H1 (cell line): ENCODE measurements around the gene USE1. TPM values are rescaled to one million over a fixed set of nuclear protein-coding genes. Genes with fewer than 3 reads are reported as not detected.

Experiments used
- CTCF ChIA-PET: fragments of 300-600 bp; sonication (Branson Sonifier 250); formaldehyde crosslinking; loops from one replicate; lab custom pipeline; 2021; ENCODE audit not compliant: partially characterized antibody; lab: Charles Lee
- POLR2A ChIA-PET: fragments of 300-600 bp; sonication (Branson Sonifier 250); formaldehyde crosslinking; loops from one replicate; lab custom pipeline; 2021; ENCODE audit warnings: inconsistent platforms; ENCODE audit not compliant: partially characterized antibody; lab: Charles Lee
- DNase-seq, 2 experiments: peaks; one replicate each; pipeline versions ENCODE4 v3.0.0 to v3.0.0-alpha.2; 2010 to 2022; ENCODE audit warnings: low spot score in 2 of 2, low read depth in 1 of 2, mixed read lengths in 1 of 2
- FAIRE-seq: peaks from 2 replicates; lab custom pipeline; 2011; peaks lifted over from hg19 to GRCh38; lab: Jason Lieb, UNC
- H2AFZ ChIP-seq: 2 replicates; pipeline ENCODE4 v1.8.1; 2012; ENCODE audit warnings: low read length, inconsistent platforms
- H2AK5ac ChIP-seq: 2 replicates; pipeline ENCODE4 v1.6.1; 2013; ENCODE audit warnings: low read depth, low read length
- H2BK120ac ChIP-seq: replicated peaks from 2 replicates; pipeline ENCODE3; 2013; ENCODE audit warnings: low read depth, low read length, inconsistent platforms
- H2BK12ac ChIP-seq: 2 replicates; pipeline ENCODE4 v1.6.1; 2013; ENCODE audit warnings: low read depth, low read length
- H2BK15ac ChIP-seq: 2 replicates; pipeline ENCODE4 v1.6.1; 2013; ENCODE audit warnings: low read length
- H2BK20ac ChIP-seq: 2 replicates; pipeline ENCODE4 v1.6.1; 2013; ENCODE audit warnings: low read length
- H2BK5ac ChIP-seq: 2 replicates; pipeline ENCODE4 v1.6.1; 2013; ENCODE audit warnings: low read depth, low read length
- H3K14ac ChIP-seq: 2 replicates; pipeline ENCODE4 v1.6.1; 2013; ENCODE audit warnings: inconsistent platforms; ENCODE audit not compliant: insufficient read length
- H3K18ac ChIP-seq: 2 replicates; pipeline ENCODE4 v1.6.1; 2013; ENCODE audit warnings: low read length; ENCODE audit errors: extremely low read depth
- H3K23ac ChIP-seq: 2 replicates; pipeline ENCODE4 v1.6.1; 2013; ENCODE audit warnings: inconsistent platforms; ENCODE audit not compliant: insufficient read length
- H3K23me2 ChIP-seq: 2 replicates; pipeline ENCODE4 v1.6.1; 2013; ENCODE audit warnings: low read depth, low read length
- H3K27ac ChIP-seq: 2 replicates; pipeline ENCODE4 v1.6.1; 2011; ENCODE audit warnings: low read depth, low read length, inconsistent platforms
- H3K27me3 ChIP-seq, 4 experiments: replicated peaks in 1 of 4; 1 replicate in 1 of 4; 2 replicates in 3 of 4; pipeline versions ENCODE4 v1.6.1 to v1.8.1; 2011 to 2013; ENCODE audit warnings: low read length in 3 of 4, mild to moderate bottlenecking in 3 of 4, inconsistent platforms in 2 of 4, mixed read lengths in 2 of 4, moderate library complexity in 1 of 4; ENCODE audit not compliant: control insufficient read depth in 3 of 4, insufficient read depth in 3 of 4; ENCODE audit errors: extremely low read depth in 1 of 4
- H3K36me3 ChIP-seq, 4 experiments: 2 replicates each; pipeline versions ENCODE4 v1.6.1 to v1.8.1; 2011 to 2013; ENCODE audit warnings: mild to moderate bottlenecking in 4 of 4, low read length in 3 of 4, moderate library complexity in 2 of 4, control low read depth in 1 of 4, inconsistent platforms in 1 of 4; ENCODE audit not compliant: insufficient read depth in 4 of 4, control insufficient read depth in 2 of 4
- H3K4ac ChIP-seq: replicated peaks from 2 replicates; pipeline ENCODE3; 2013; ENCODE audit warnings: low read length, low read depth, mixed read lengths, inconsistent platforms; ENCODE audit not compliant: insufficient read length
- H3K4me1 ChIP-seq, 4 experiments: replicated peaks in 1 of 4; 1 replicate in 1 of 4; 2 replicates in 3 of 4; pipeline versions ENCODE4 v1.6.1 to v1.8.1; 2011 to 2013; ENCODE audit warnings: low read length in 3 of 4, inconsistent platforms in 2 of 4, mixed read lengths in 1 of 4; ENCODE audit not compliant: insufficient read depth in 4 of 4, control insufficient read depth in 3 of 4
- H3K4me2 ChIP-seq, 2 experiments: 2 replicates each; pipeline versions ENCODE4 v1.6.1 to v1.8.1; 2011 to 2013; ENCODE audit warnings: low read depth in 2 of 2, low read length in 2 of 2, control low read depth in 1 of 2, inconsistent platforms in 1 of 2, mild to moderate bottlenecking in 1 of 2; ENCODE audit not compliant: insufficient read depth in 1 of 2
- H3K4me3 ChIP-seq, 4 experiments: fragments of 200-600, 300-600 bp in 1 of 4; sonication (generic), shearing (Covaris generic), sonication (Bioruptor Twin) in 1 of 4; 2 replicates each; pipeline versions ENCODE4 v1.5.1 to v1.8.1; 2011 to 2016; ENCODE audit warnings: low read length in 4 of 4, low read depth in 3 of 4, control low read depth in 2 of 4, inconsistent platforms in 2 of 4, mild to moderate bottlenecking in 2 of 4, mixed read lengths in 1 of 4, moderate library complexity in 1 of 4; ENCODE audit not compliant: insufficient read depth in 2 of 4; ENCODE audit errors: extremely low read depth in 1 of 4
- H3K56ac ChIP-seq: replicated peaks from 2 replicates; pipeline ENCODE3; 2013; ENCODE audit warnings: low read depth, mild to moderate bottlenecking, mixed read lengths, low read length, inconsistent platforms; ENCODE audit not compliant: insufficient read length
- H3K79me1 ChIP-seq: 2 replicates; pipeline ENCODE4 v1.6.1; 2013; ENCODE audit warnings: low read depth, low read length, control low read depth
- H3K79me2 ChIP-seq, 2 experiments: 2 replicates each; pipeline versions ENCODE4 v1.6.1 to v1.8.1; 2012 to 2013; ENCODE audit warnings: low read length in 2 of 2, mild to moderate bottlenecking in 2 of 2, inconsistent platforms in 1 of 2; ENCODE audit not compliant: insufficient read depth in 2 of 2, control insufficient read depth in 1 of 2
- H3K9ac ChIP-seq, 4 experiments: replicated peaks in 1 of 4; 1 replicate in 1 of 4; 2 replicates in 3 of 4; pipeline versions ENCODE4 v1.6.1 to v1.8.1; 2011 to 2013; ENCODE audit warnings: low read depth in 3 of 4, low read length in 3 of 4, control low read depth in 2 of 4, mild to moderate bottlenecking in 2 of 4, moderate library complexity in 2 of 4, inconsistent platforms in 1 of 4; ENCODE audit errors: extremely low read depth in 1 of 4
- H3K9me3 ChIP-seq, 2 experiments: 2 replicates each; pipeline versions ENCODE4 v1.6.1 to v1.8.1; 2012 to 2013; ENCODE audit warnings: mild to moderate bottlenecking in 2 of 2, moderate library complexity in 2 of 2, control low read depth in 1 of 2, inconsistent platforms in 1 of 2, low read depth in 1 of 2, low read length in 1 of 2, mixed read lengths in 1 of 2; ENCODE audit not compliant: insufficient read depth in 2 of 2
- H4K20me1 ChIP-seq, 2 experiments: replicated peaks in 1 of 2; 2 replicates each; pipeline versions ENCODE3 to v1.8.1; 2011 to 2013; ENCODE audit warnings: inconsistent platforms in 2 of 2, low read length in 2 of 2, mild to moderate bottlenecking in 1 of 2; ENCODE audit not compliant: insufficient read depth in 2 of 2, control insufficient read depth in 1 of 2
- H4K5ac ChIP-seq: 2 replicates; pipeline ENCODE4 v1.6.1; 2013; ENCODE audit warnings: low read length, low read depth, mixed read lengths, inconsistent platforms; ENCODE audit not compliant: insufficient read length
- H4K8ac ChIP-seq: 2 replicates; pipeline ENCODE4 v1.8.0; 2013; ENCODE audit warnings: mild to moderate bottlenecking, moderate library complexity, low read length, inconsistent platforms; ENCODE audit not compliant: insufficient read depth; ENCODE audit errors: extremely low read depth
- H4K91ac ChIP-seq: replicated peaks from 2 replicates; pipeline ENCODE3; 2013; ENCODE audit warnings: low read length, mixed read lengths, inconsistent platforms; ENCODE audit not compliant: insufficient read length
- ATF3 ChIP-seq: IDR thresholded peaks from 2 replicates; pipeline ENCODE4 v1.6.1; 2011; ENCODE audit warnings: low read depth, mild to moderate bottlenecking, low read length; ENCODE audit not compliant: insufficient read depth
- CHD1 ChIP-seq: IDR thresholded peaks from 2 replicates; pipeline ENCODE4 v1.6.1; 2012; ENCODE audit warnings: low read depth, low read length, improper control_type of control experiment
- HDAC2 ChIP-seq, 2 experiments: fragments of 300-600 bp in 1 of 2; sonication (generic) in 1 of 2; IDR thresholded peaks; 2 replicates each; pipeline ENCODE4 v1.6.1; 2011 to 2012; ENCODE audit warnings: low read depth in 2 of 2, low read length in 2 of 2, mild to moderate bottlenecking in 2 of 2, moderate library complexity in 2 of 2, borderline replicate concordance in 1 of 2, inconsistent platforms in 1 of 2
- JUND ChIP-seq: IDR thresholded peaks from 2 replicates; pipeline ENCODE4 v1.6.1; 2011; ENCODE audit warnings: mild to moderate bottlenecking, improper control_type of control experiment, low read length
- KDM4A ChIP-seq: IDR thresholded peaks from one replicate; pipeline ENCODE4 v1.7.1; 2012; ENCODE audit warnings: low read depth, mild to moderate bottlenecking, moderate library complexity, low read length, inconsistent platforms; ENCODE audit not compliant: severe bottlenecking
- KDM5A ChIP-seq: fragments of 200-600 bp; IDR thresholded peaks from 2 replicates; pipeline ENCODE4 v1.7.1; 2012; ENCODE audit warnings: mild to moderate bottlenecking, low read length, inconsistent platforms, mixed read lengths
- NANOG ChIP-seq: IDR thresholded peaks from 2 replicates; pipeline ENCODE4 v1.6.1; 2011; ENCODE audit warnings: low read length, low read depth, mild to moderate bottlenecking, inconsistent platforms; ENCODE audit not compliant: insufficient read depth, poor library complexity, severe bottlenecking
- RBBP5 ChIP-seq: IDR thresholded peaks from 2 replicates; pipeline ENCODE4 v1.7.1; 2012; ENCODE audit warnings: low read depth, mild to moderate bottlenecking, inconsistent platforms, low read length, moderate library complexity, borderline replicate concordance
- RFX5 ChIP-seq: IDR thresholded peaks from 2 replicates; pipeline ENCODE4 v1.6.1; 2011; ENCODE audit warnings: low read depth, low read length, improper control_type of control experiment, borderline replicate concordance
- SIX5 ChIP-seq: IDR thresholded peaks from 2 replicates; pipeline ENCODE4 v1.6.1; 2011; ENCODE audit warnings: mild to moderate bottlenecking, low read depth, low read length
- SP4 ChIP-seq: IDR thresholded peaks from 2 replicates; pipeline ENCODE4 v1.6.1; 2012; ENCODE audit warnings: low read length, inconsistent platforms
- SUZ12 ChIP-seq: fragments of 200-600 bp; sonication (generic); IDR thresholded peaks from 2 replicates; pipeline ENCODE4 v1.6.1; 2012; ENCODE audit warnings: mild to moderate bottlenecking, inconsistent platforms, low read length, moderate library complexity, mixed read lengths
- TAF1 ChIP-seq: IDR thresholded peaks from 2 replicates; pipeline ENCODE4 v1.6.1; 2011; ENCODE audit warnings: mild to moderate bottlenecking, low read depth, low read length
- TCF12 ChIP-seq: IDR thresholded peaks from 2 replicates; pipeline ENCODE4 v1.6.1; 2011; ENCODE audit warnings: low read depth, mild to moderate bottlenecking, low read length
- WGBS, 2 experiments: shearing (Covaris generic) in 1 of 2; methylation state at CpG; one replicate each; pipeline versions ENCODE4 v1.1.6 to v1.1.7; 2013 to 2015; ENCODE audit warnings: low lambda C conversion rate in 2 of 2, mixed read lengths in 2 of 2, inconsistent platforms in 1 of 2, low coverage in 1 of 2, missing lambda C conversion rate in 1 of 2; ENCODE audit not compliant: insufficient replicate concordance in 2 of 2, insufficient coverage in 1 of 2, insufficient read length in 1 of 2; ENCODE audit errors: extremely low coverage in 1 of 2, missing lambda C conversion rate in 1 of 2; 5-methylcytosine and 5-hydroxymethylcytosine counted together
- polyA plus RNA-seq, 7 experiments: library from polyadenylated mRNA; depleted of rRNA in 3 of 7; stranded (reverse) in 5 of 7; unstranded in 2 of 7; fragments of >200 nt in 5 of 7; fragments of 200-250 nt in 2 of 7; gene quantifications; 1 replicate in 5 of 7; 2 replicates in 1 of 7; 4 replicates in 1 of 7; pipeline versions ENCODE4 v1.2.1 to v1.2.3, GENCODE V29; 2011 to 2013; ENCODE audit warnings: missing spikeins in 2 of 7, mixed read lengths in 2 of 7
- total RNA-seq: library from RNA; stranded (reverse); fragmentation: NEBNext Ultra II Directional; extraction: Animal tissue kit (Norgen Biotek cat#: 25700); gene quantifications from 2 replicates; pipeline ENCODE4 v1.2.1, GENCODE V29; 2021

USE1 gene
- total and polyA plus RNA-seq, 2 of the 8 experiments (the other 6 are each of a cell fraction or from before 2014, with no cell fraction given) = 8.7 to 13.9 TPM

- H3K4ac ChIP-seq = no peak overlapping the region
- H3K14ac ChIP-seq = no peak overlapping the region
- no peak overlapping the region for H3K18ac ChIP-seq
- H2AFZ ChIP-seq = no peak overlapping the region
- no peak overlapping the region for H2AK5ac ChIP-seq
- H2BK15ac ChIP-seq = no peak overlapping the region
- no peak overlapping the region for H3K56ac ChIP-seq
- H3K23me2 ChIP-seq = peaks cover 2% of the 10 kb centered on the region; the same call in 1 of the 2 replicates
- no peak overlapping the region for H3K23ac ChIP-seq
- no peak overlapping the region for H2BK120ac ChIP-seq
- H2BK12ac ChIP-seq = no peak overlapping the region
- no peak overlapping the region for H4K5ac ChIP-seq
- no peaks in the 10 kb centered on the region; a peak in 2 of 7 replicates for H3K4me1 ChIP-seq
- H2BK5ac ChIP-seq = no peak overlapping the region
- 95% methylated on average over 25 of the region's 26 CpGs; no CpG with 5 or more reads in 1 of the 2 experiments for WGBS, 2 experiments
- no peaks in the 10 kb centered on the region for H3K79me2 ChIP-seq
- H4K20me1 ChIP-seq = peaks cover 3 to 5% of the 10 kb centered on the region in 2 experiments
- H4K91ac ChIP-seq = no peak overlapping the region
- peaks cover 19 to 39% (median 25%) of the 10 kb centered on the region in 4 experiments for H3K36me3 ChIP-seq
- no peak overlapping the region for H4K8ac ChIP-seq
- TF ChIP-seq KDM5A = no peak
- TF ChIP-seq ATF3 = no peak
- no peak for TF ChIP-seq SP4
- TF ChIP-seq RFX5 = no peak
- no peak for TF ChIP-seq CHD1
- TF ChIP-seq TCF12 = no peak
- TF ChIP-seq RBBP5 = no peak
- no peak for TF ChIP-seq NANOG
- no peak for TF ChIP-seq SIX5
- TF ChIP-seq KDM4A = no peak
- no peak for TF ChIP-seq TAF1
- TF ChIP-seq HDAC2 (IDR thresholded peaks at IDR 0.05; ENCODE audit: borderline replicate concordance in 1 of 2, low read depth in 2 of 2, low read length in 2 of 2) = no peak
- no peak for TF ChIP-seq SUZ12
- no peak for TF ChIP-seq JUND
- DNase-seq (no peak), FAIRE-seq (no peak)
- no peak overlapping the region for H3K9ac ChIP-seq
- H3K79me1 ChIP-seq = no peaks in the 10 kb centered on the region
- no peak overlapping the region for H3K27ac ChIP-seq
- no peak overlapping the region for H2BK20ac ChIP-seq
- no peaks in the 10 kb centered on the region for H3K27me3 ChIP-seq
- no peak overlapping the region for H3K4me2 ChIP-seq
- CTCF ChIA-PET = interaction anchor here (0.7 to 2.4 kb wide), 4 partner anchors 13 to 124 kb away, joined by 3 to 7 read pairs (median 3); partner anchors contain the start of gene OCEL1
- H3K9me3 ChIP-seq = no peaks in the 10 kb centered on the region
- POLR2A ChIA-PET = no interaction called here
- H3K4me3 ChIP-seq = no peak overlapping the region
Observed at GRCh38 chr19:17192751-17193150, 22.4 kb upstream of the USE1 start.
